Left ventricle myocardium inferior (tissue), 1 donor: ENCODE measurements around the gene DISP2. TPM values are rescaled to one million over a fixed set of nuclear protein-coding genes. Genes with fewer than 3 reads are reported as not detected.

Experiments
- DNase-seq: peaks from one replicate; pipeline ENCODE4 v3.0.0-alpha.2; 2020
- H3K27ac ChIP-seq: fragments of 200-600 bp; replicated peaks from 2 replicates; pipeline ENCODE4 v1.8.0; 2021
- H3K27me3 ChIP-seq: fragments of 200-600 bp; 2 replicates; pipeline ENCODE4 v1.8.0; 2021; ENCODE audit warnings: low read depth
- H3K36me3 ChIP-seq: fragments of 200-600 bp; 2 replicates; pipeline ENCODE4 v1.8.0; 2021
- H3K4me1 ChIP-seq: fragments of 200-600 bp; 2 replicates; pipeline ENCODE4 v1.8.0; 2021
- H3K4me3 ChIP-seq: fragments of 200-600 bp; 2 replicates; pipeline ENCODE4 v1.8.0; 2021; ENCODE audit warnings: mild to moderate bottlenecking, moderate library complexity
- H3K9me3 ChIP-seq: fragments of 200-600 bp; replicated peaks from 2 replicates; pipeline ENCODE4 v1.8.0; 2021
- CTCF ChIP-seq: fragments of 200-600 bp; IDR thresholded peaks from 2 replicates; pipeline ENCODE4 v1.8.0; 2021; ENCODE audit warnings: antibody characterized with exemption, mild to moderate bottlenecking, borderline replicate concordance
- intact Hi-C: fragments of 100-400 bp; cut with micrococcal nuclease; formaldehyde crosslinking; loops from one replicate; pipeline ENCODE4 v1.11.0; 2022
- total RNA-seq: library from RNA; stranded (reverse); fragmentation: NEBNext Ultra II Directional; extraction: Animal tissue kit (Norgen Biotek cat#: 25700); gene quantifications from one replicate; pipeline ENCODE4 v1.2.1, GENCODE V29; 2021
- donor health status: DM: no; HTN: yes; CAD: no; lungs with severe emphysema.

Gene DISP2
- total RNA-seq, 1 donor from 2014 or later: 3.0 TPM

GRCh38 chr15:40325188-40325587 is 32.8 kb upstream of the DISP2 start:
- H3K27ac ChIP-seq: peak overlapping the region; percentile 99
- no peak for TF ChIP-seq CTCF
- no peaks in the 10 kb centered on the region for H3K27me3 ChIP-seq
- no peaks in the 10 kb centered on the region for H3K36me3 ChIP-seq
- DNase-seq: no peak
- no peaks in the 10 kb centered on the region for H3K9me3 ChIP-seq
- H3K4me1 ChIP-seq: peaks cover 77% of the 10 kb centered on the region
- H3K4me3 ChIP-seq: peak overlapping the region; percentile 88
- intact Hi-C loops: no loop called here

GRCh38 chr15:40325700-40326099 is 32.3 kb upstream of the DISP2 start:
- Histone ChIP-seq H3K4me3 (peak overlapping the region; percentile 88), H3K4me1 (peaks cover 78% of the 10 kb centered on the region), H3K27me3 (no peaks in the 10 kb centered on the region), H3K9me3 (no peaks in the 10 kb centered on the region), H3K27ac (peak overlapping the region; percentile 99), H3K36me3 (no peaks in the 10 kb centered on the region)
- TF ChIP-seq CTCF: no peak
- no peak for DNase-seq
- intact Hi-C loops: no loop called here

- no peak for TF ChIP-seq CTCF
- intact Hi-C loops: no loop called here
- Histone ChIP-seq H3K27ac (peak overlapping the region; percentile 99), H3K27me3 (no peaks in the 10 kb centered on the region), H3K36me3 (no peaks in the 10 kb centered on the region), H3K4me3 (peak overlapping the region; percentile 88), H3K9me3 (no peaks in the 10 kb centered on the region), H3K4me1 (peaks cover 94% of the 10 kb centered on the region)
- DNase-seq: no peak
Measured at GRCh38 chr15:40327457-40327856, 30.6 kb upstream of the DISP2 start.

- H3K4me1 ChIP-seq: peaks cover 94% of the 10 kb centered on the region
- H3K27me3 ChIP-seq: no peaks in the 10 kb centered on the region
- no peaks in the 10 kb centered on the region for H3K36me3 ChIP-seq
- no peak for TF ChIP-seq CTCF
- intact Hi-C loops: no loop called here
- no peaks in the 10 kb centered on the region for H3K9me3 ChIP-seq
- H3K27ac ChIP-seq: peak overlapping the region; percentile 99
- no peak for DNase-seq
- H3K4me3 ChIP-seq: peak overlapping the region; percentile 88
Measured at GRCh38 chr15:40328176-40328575, 29.8 kb upstream of the DISP2 start.

GRCh38 chr15:40328751-40329150 is 29.3 kb upstream of the DISP2 start:
- Histone ChIP-seq H3K27ac (peak overlapping the region; percentile 99), H3K9me3 (no peaks in the 10 kb centered on the region), H3K27me3 (no peaks in the 10 kb centered on the region), H3K4me1 (peaks cover 99% of the 10 kb centered on the region), H3K4me3 (no peak overlapping the region), H3K36me3 (no peaks in the 10 kb centered on the region)
- intact Hi-C loops: no loop called here
- no peak for TF ChIP-seq CTCF
- no peak for DNase-seq

- intact Hi-C loops: no loop called here
- peak overlapping the region; percentile 99 for H3K27ac ChIP-seq
Measured at GRCh38 chr15:40329804-40330203, 28.2 kb upstream of the DISP2 start.

More at GRCh38 chr15:40329804-40330203, 28.2 kb upstream of the DISP2 start:
- no peak overlapping the region for H3K4me3 ChIP-seq
- no peaks in the 10 kb centered on the region for H3K27me3 ChIP-seq
- no peak for DNase-seq
- H3K9me3 ChIP-seq: no peaks in the 10 kb centered on the region
- H3K4me1 ChIP-seq: peaks cover 100% of the 10 kb centered on the region
- peaks cover under 1% of the 10 kb centered on the region for H3K36me3 ChIP-seq
- no peak for TF ChIP-seq CTCF
